Esophagus muscularis mucosa (tissue), 4 donors: ENCODE results near the gene DLEU7. TPM values are rescaled to one million over a fixed set of nuclear protein-coding genes. Genes with fewer than 3 reads are reported as not detected.

Source experiments
- DNase-seq: peaks from one replicate; pipeline ENCODE4 v3.0.0-alpha.2; 2017; ENCODE audit errors: extremely low spot score
- H3K27ac ChIP-seq, 4 donors: fragments of 200-600 bp; sonication (generic); replicated peaks in 1 of 4; 1 replicate in 3 of 4; 2 replicates in 1 of 4; pipeline ENCODE4 v1.5.1; 2016 to 2019; ENCODE audit warnings: mild to moderate bottlenecking in 1 of 4
- H3K27me3 ChIP-seq, 4 donors: fragments of 200-600 bp; sonication (generic); one replicate each; pipeline versions ENCODE4 v1.5.1 to v1.6.0; 2016 to 2019
- H3K36me3 ChIP-seq, 4 donors: fragments of 200-600 bp; sonication (generic); one replicate each; pipeline ENCODE4 v1.5.1; 2016 to 2019
- H3K4me1 ChIP-seq, 4 donors: fragments of 200-600 bp; sonication (generic); one replicate each; pipeline ENCODE4 v1.5.1; 2016 to 2019
- H3K4me3 ChIP-seq, 4 donors: fragments of 200-600 bp; sonication (generic); 1 replicate in 2 of 4; 2 replicates in 2 of 4; pipeline ENCODE4 v1.5.1; 2016 to 2019; ENCODE audit warnings: mild to moderate bottlenecking in 4 of 4, moderate library complexity in 1 of 4
- H3K9me3 ChIP-seq, 4 donors: fragments of 200-600 bp; sonication (generic); 1 replicate in 3 of 4; 2 replicates in 1 of 4; pipeline ENCODE4 v1.5.1; 2016 to 2019
- CTCF ChIP-seq, 3 experiments: fragments of 200-600 bp in 2 of 3; fragments of 450-650 bp in 1 of 3; sonication (generic) in 2 of 3; IDR thresholded peaks; one replicate each; pipeline ENCODE4 v1.5.1; 2017 to 2019; ENCODE audit warnings: antibody characterized with exemption in 3 of 3, mild to moderate bottlenecking in 2 of 3, moderate library complexity in 1 of 3
- EP300 ChIP-seq: sonication (generic); formaldehyde crosslinking; IDR thresholded peaks from one replicate; pipeline ENCODE4 v1.6.1; 2017; ENCODE audit warnings: antibody characterized with exemption
- POLR2A ChIP-seq: fragments of 450-650 bp; IDR thresholded peaks from one replicate; pipeline ENCODE4 v1.6.1; 2017; ENCODE audit warnings: antibody characterized with exemption, moderate library complexity, mild to moderate bottlenecking, low read depth
- POLR2AphosphoS5 ChIP-seq, 2 donors: sonication (generic); formaldehyde crosslinking; IDR thresholded peaks; one replicate each; pipeline ENCODE4 v1.6.1; 2017; ENCODE audit warnings: antibody characterized with exemption in 2 of 2
- WGBS: methylation state at CpG from one replicate; pipeline ENCODE4 v1.1.5; 2018; 5-methylcytosine and 5-hydroxymethylcytosine counted together
- intact Hi-C: fragments of 100-400 bp; cut with DNase I; formaldehyde crosslinking; loops from one replicate; pipeline ENCODE4 v1.15.1; 2023
- small RNA-seq, 3 donors: library from RNA; depleted of rRNA; stranded (forward); fragments of <200 nt; gene quantifications; one replicate each; pipeline ENCODE3, GENCODE V24; 2016
- total RNA-seq, 4 donors: library from RNA; depleted of rRNA; stranded (reverse); fragments of >200 nt; gene quantifications; one replicate each; pipeline versions ENCODE4 v1.1.0 to v1.2.1, GENCODE V29; 2016

The DLEU7 gene
- total RNA-seq, 4 donors from 2014 or later, result 0.17 to 0.42 TPM; not detected in 2

DNA sequence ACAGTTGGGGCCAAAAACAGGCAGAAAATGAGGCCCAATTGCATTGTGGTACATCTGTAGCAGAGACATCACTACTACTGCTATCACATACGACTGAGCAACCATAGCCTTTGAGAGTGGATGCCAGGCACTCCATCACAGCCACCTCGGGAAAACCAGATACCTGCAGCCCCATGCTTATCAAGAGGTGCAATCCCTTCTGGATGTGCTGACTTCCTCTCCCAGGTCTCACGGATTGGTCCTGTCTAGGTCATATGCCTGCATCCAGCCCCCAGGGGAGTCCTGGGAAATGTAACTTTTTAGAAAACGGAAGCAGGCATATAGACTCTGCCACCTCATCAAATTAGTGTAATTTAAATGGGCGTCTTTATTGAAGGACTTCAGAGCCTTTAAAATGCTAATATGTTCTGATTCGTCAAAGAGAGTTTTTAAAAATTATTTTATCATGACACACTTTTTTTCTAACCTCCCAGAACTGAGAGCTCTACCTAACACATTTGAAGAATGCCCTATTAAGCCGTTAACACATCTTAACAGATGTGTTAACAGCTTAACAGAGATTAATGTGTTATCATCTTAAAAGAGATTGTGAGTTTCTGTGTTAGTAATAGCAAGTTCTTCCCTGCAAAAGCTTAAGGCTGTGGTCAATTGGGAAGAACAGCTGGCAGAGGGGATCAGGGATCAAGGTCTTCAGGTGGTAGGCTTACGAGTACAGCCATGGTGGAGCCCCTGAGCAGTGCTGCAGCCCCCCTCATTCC, 63.9 kb downstream of the DLEU7 start:
- Histone ChIP-seq H3K4me3 (no peak overlapping the region), H3K9me3 (peaks cover 0 to 12% (median 7%) of the 10 kb centered on the region in 4 donors), H3K4me1 (no peaks in the 10 kb centered on the region), H3K27me3 (no peaks in the 10 kb centered on the region), H3K27ac (no peak overlapping the region), H3K36me3 (no peaks in the 10 kb centered on the region)
- 91% methylated on average over 7 of the region's 8 CpGs for WGBS
- no peak for DNase-seq
- no peak for TF ChIP-seq EP300
- no peak for TF ChIP-seq POLR2A
- TF ChIP-seq POLR2AphosphoS5 (IDR thresholded peaks at IDR 0.05), result no peak
- TF ChIP-seq CTCF (IDR thresholded peaks at IDR 0.05), result no peak
- intact Hi-C loops, result no loop called here

Small RNA genes within 50 kb of the gene (small RNA-seq; reads per million reads assigned to genes)
- gene RNA5SP28, result 2.4 to 13.9 (median 3.0) reads per million in 3 donors

Other genes starting within 250 kb of the DLEU7 start
- 10 to 100 TPM; 27.5 to 82.2 (median 48.8) TPM for gene RNASEH2B, start 66.1 kb upstream of the DLEU7 start, total RNA-seq